Rectal smooth muscle tissue (tissue), 1 donor: Measurements from ENCODE around the gene FLOT2.

Source experiments
- H3K27ac ChIP-seq: one replicate; pipeline ENCODE4 v1.7.0; 2013; ENCODE audit warnings: low read depth, low read length, inconsistent platforms
- H3K27me3 ChIP-seq: one replicate; pipeline ENCODE4 v1.7.0; 2013; ENCODE audit warnings: low read length; ENCODE audit not compliant: control insufficient read depth, insufficient read depth
- H3K36me3 ChIP-seq: one replicate; pipeline ENCODE4 v1.7.0; 2013; ENCODE audit warnings: low read length; ENCODE audit not compliant: control insufficient read depth, insufficient read depth
- H3K4me1 ChIP-seq: one replicate; pipeline ENCODE4 v1.7.0; 2013; ENCODE audit warnings: low read length; ENCODE audit not compliant: control insufficient read depth, insufficient read depth
- H3K4me3 ChIP-seq: one replicate; pipeline ENCODE4 v1.7.0; 2013; ENCODE audit warnings: low read length
- H3K9ac ChIP-seq: one replicate; pipeline ENCODE4 v1.7.0; 2013; ENCODE audit warnings: low read length

Gene FLOT2, protein sequence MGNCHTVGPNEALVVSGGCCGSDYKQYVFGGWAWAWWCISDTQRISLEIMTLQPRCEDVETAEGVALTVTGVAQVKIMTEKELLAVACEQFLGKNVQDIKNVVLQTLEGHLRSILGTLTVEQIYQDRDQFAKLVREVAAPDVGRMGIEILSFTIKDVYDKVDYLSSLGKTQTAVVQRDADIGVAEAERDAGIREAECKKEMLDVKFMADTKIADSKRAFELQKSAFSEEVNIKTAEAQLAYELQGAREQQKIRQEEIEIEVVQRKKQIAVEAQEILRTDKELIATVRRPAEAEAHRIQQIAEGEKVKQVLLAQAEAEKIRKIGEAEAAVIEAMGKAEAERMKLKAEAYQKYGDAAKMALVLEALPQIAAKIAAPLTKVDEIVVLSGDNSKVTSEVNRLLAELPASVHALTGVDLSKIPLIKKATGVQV

DNA sequence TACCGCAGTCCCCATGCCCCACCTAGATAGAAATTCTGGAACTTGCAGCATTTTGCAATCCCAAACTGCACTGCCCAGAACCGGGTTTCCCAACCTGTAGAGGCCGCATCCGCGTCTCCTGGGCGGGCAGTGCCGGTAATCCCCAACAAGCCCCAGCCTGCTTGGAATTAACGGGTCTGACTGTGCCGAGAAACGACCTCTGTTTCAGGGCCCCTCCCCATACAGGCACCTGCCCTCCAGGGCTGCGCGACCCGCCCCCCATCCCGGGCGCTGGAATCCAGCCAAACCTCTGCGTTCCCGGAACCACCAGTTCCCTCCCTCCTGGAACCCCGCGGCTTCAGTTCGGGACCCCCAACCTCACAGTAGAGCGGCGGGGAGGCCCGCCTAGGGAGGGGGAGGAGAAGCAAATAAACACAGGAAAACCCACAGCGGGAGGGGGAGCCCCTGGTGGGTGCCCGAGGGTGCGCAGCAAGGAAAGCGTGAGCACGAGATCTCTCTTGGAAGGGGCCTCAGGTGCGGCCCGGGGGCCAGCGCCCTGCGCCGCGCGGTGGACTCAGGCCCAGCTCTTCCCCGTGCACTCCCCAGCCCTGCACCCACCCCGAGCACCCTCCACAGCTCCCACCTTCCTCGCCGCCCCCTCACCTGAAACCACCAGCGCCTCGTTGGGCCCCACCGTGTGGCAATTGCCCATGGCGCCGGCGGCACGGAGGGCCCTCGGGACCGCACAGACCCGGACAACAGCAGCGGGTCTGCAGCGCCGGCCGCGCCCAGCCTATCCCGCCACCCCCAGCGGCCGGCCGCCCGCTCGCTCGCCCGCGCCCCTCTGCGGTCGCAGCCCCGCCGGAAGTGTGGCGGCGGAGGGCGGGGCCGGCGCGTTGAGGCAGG is at the start of gene FLOT2:
Gene FLOT2, minus strand, starts transcription at position 850 of the 885 bp plus-strand sequence. Its CDS starts 159 bp downstream, at position 691.
- Histone ChIP-seq H3K4me3 (peak within 1 kb of the TSS; percentile 84), H3K36me3 (no peaks in the 10 kb centered on the region), H3K27me3 (no peaks in the 10 kb centered on the region), H3K9ac (peak within 1 kb of the TSS; percentile 85), H3K4me1 (peaks cover 7% of the 10 kb centered on the region), H3K27ac (peak within 1 kb of the TSS; percentile 89)

GRCh38 chr17:28946239-28946638 is 48.7 kb upstream of the FLOT2 start:
- Histone ChIP-seq H3K4me3 (no peak overlapping the region), H3K27me3 (no peaks in the 10 kb centered on the region), H3K9ac (no peak overlapping the region), H3K27ac (peak overlapping the region; percentile 60), H3K36me3 (no peaks in the 10 kb centered on the region), H3K4me1 (peaks cover 26% of the 10 kb centered on the region)

- H3K4me3 ChIP-seq = no peak overlapping the region
- H3K27me3 ChIP-seq = no peaks in the 10 kb centered on the region
- H3K9ac ChIP-seq = no peak overlapping the region
- H3K36me3 ChIP-seq = no peaks in the 10 kb centered on the region
- H3K4me1 ChIP-seq = peaks cover 37% of the 10 kb centered on the region
- no peak overlapping the region for H3K27ac ChIP-seq
Measured at GRCh38 chr17:28944862-28945741, 47.6 kb upstream of the FLOT2 start.

DNA sequence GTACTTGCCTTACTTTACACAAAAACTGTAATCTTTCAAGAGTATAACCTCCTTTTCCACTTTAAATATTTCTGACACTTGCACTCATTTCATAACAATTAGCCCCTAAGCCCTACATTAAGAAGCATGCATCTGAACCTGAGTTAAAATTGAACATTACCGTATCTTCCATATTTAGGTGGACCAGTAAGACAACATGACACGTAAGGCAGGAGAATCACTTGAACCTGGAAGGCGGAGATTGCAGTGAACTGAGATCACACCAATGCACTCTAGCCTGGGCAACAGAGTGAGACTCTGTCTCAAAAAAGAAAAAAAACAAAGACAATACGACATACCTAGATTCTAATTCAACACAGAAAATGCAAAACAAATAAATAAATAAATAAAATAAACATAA is 46.8 kb upstream of the FLOT2 start:
- Histone ChIP-seq H3K4me3 (no peak overlapping the region), H3K27ac (no peak overlapping the region), H3K9ac (no peak overlapping the region), H3K4me1 (peaks cover 42% of the 10 kb centered on the region), H3K36me3 (no peaks in the 10 kb centered on the region), H3K27me3 (no peaks in the 10 kb centered on the region)

- Histone ChIP-seq H3K36me3 (peaks cover 4% of the 10 kb centered on the region), H3K4me3 (no peak overlapping the region)
Measured at GRCh38 chr17:28942925-28943324, 45.4 kb upstream of the FLOT2 start.

GRCh38 chr17:28941251-28941650 is 43.7 kb upstream of the FLOT2 start:
- H3K9ac ChIP-seq = no peak overlapping the region
- peaks cover 4% of the 10 kb centered on the region for H3K36me3 ChIP-seq
- no peak overlapping the region for H3K27ac ChIP-seq
- no peaks in the 10 kb centered on the region for H3K27me3 ChIP-seq
- peaks cover 33% of the 10 kb centered on the region for H3K4me1 ChIP-seq
- no peak overlapping the region for H3K4me3 ChIP-seq

More at GRCh38 chr17:28942925-28943324, 45.4 kb upstream of the FLOT2 start:
- Histone ChIP-seq H3K27ac (no peak overlapping the region), H3K27me3 (no peaks in the 10 kb centered on the region), H3K9ac (no peak overlapping the region), H3K4me1 (peaks cover 43% of the 10 kb centered on the region)

DNA sequence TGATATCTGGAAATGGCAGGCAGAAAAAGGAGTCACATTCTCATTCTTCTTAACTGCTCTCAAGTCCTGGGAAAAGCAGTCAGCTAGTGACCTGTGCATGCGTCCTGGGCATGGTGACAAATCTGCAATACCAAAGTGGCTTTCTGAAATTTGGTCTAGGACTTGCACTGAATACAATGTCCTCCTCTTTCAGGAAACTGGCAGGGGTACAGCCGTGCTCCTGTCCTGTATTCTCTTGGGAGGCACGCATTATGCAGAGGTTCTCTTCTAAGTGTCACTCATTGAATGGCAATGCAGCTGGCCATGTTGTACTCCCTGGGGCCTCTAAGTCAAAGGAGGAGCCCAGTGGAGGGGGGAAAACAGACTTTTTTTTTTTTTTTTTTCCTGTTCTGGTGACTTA is 43.1 kb upstream of the FLOT2 start:
- peaks cover 34% of the 10 kb centered on the region for H3K4me1 ChIP-seq
- no peak overlapping the region for H3K4me3 ChIP-seq
- no peaks in the 10 kb centered on the region for H3K27me3 ChIP-seq
- H3K36me3 ChIP-seq = peaks cover 4% of the 10 kb centered on the region
- H3K9ac ChIP-seq = no peak overlapping the region
- H3K27ac ChIP-seq = no peak overlapping the region

GRCh38 chr17:28940142-28940541 is 42.6 kb upstream of the FLOT2 start:
- Histone ChIP-seq H3K4me1 (peaks cover 32% of the 10 kb centered on the region), H3K4me3 (no peak overlapping the region), H3K27me3 (no peaks in the 10 kb centered on the region), H3K9ac (no peak overlapping the region), H3K36me3 (peaks cover 4% of the 10 kb centered on the region), H3K27ac (no peak overlapping the region)

GRCh38 chr17:28938552-28938951 is 41.0 kb upstream of the FLOT2 start:
- H3K27me3 ChIP-seq = no peaks in the 10 kb centered on the region
- peaks cover 28% of the 10 kb centered on the region for H3K4me1 ChIP-seq
- H3K4me3 ChIP-seq = no peak overlapping the region
- peaks cover 4% of the 10 kb centered on the region for H3K36me3 ChIP-seq
- H3K9ac ChIP-seq = no peak overlapping the region
- no peak overlapping the region for H3K27ac ChIP-seq

DNA sequence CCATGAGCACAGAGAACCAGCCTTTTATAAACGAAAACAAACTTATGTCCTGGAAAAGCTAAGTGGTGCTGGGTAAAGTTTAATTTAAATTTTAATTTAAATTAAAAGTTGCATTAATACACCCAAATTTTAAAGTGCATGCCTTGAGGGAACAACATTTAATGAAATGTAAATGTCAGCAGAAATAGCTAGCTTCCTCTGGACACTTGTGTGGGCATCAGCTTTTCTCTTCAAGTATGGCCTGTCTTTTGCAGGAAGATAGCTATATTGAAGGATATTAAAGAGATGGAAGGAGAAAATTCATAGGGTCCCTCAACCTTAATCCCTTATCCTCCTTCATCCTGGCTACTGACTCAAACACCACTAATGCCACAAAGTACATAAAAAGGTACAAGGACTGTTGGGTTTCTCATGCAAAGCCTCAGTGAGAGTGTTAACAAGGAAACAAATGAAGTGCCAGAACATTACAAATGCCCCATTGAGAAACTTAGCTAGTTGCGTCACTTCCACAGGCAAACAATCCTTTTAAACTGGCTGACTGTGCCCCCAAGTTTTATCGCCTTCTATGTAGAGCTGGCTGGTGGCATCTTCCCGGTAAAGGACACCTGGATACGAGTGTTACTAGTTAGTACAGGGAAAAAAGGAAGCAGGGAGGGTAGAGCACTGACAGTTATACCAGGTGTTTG is 39.7 kb upstream of the FLOT2 start:
- H3K9ac ChIP-seq = no peak overlapping the region
- no peak overlapping the region for H3K27ac ChIP-seq
- H3K4me1 ChIP-seq = peaks cover 28% of the 10 kb centered on the region
- no peaks in the 10 kb centered on the region for H3K27me3 ChIP-seq
- peaks cover 4% of the 10 kb centered on the region for H3K36me3 ChIP-seq
- H3K4me3 ChIP-seq = no peak overlapping the region

GRCh38 chr17:28935744-28936460 is 38.4 kb upstream of the FLOT2 start:
- H3K9ac ChIP-seq = no peak overlapping the region
- H3K4me1 ChIP-seq = peaks cover 24% of the 10 kb centered on the region
- no peak overlapping the region for H3K4me3 ChIP-seq
- no peaks in the 10 kb centered on the region for H3K27me3 ChIP-seq
- peaks cover 4% of the 10 kb centered on the region for H3K36me3 ChIP-seq
- H3K27ac ChIP-seq = no peak overlapping the region
